Stimulated activated CD8-positive, alpha-beta memory T cell treated with anti-CD3 and anti-CD28 coated beads, Interleukin-7, amount 100 ng/mL, for 1 hour (primary cell): ENCODE data around the gene MRTO4.
"Not testable (repeated sequence)": the region's sequence is repeated elsewhere in the genome, so short reads cannot be mapped to it uniquely, and the experiment has no call there.

Experiments used
- DNase-seq, 2 donors: peaks; one replicate each; pipeline ENCODE4 v3.0.0-alpha.2; 2020; ENCODE audit warnings: low read depth in 2 of 2

MRTO4 gene

GRCh38 chr1:19251305-19252196 lies at the start of gene MRTO4, which contains the start of gene EMC1:
Gene MRTO4, plus strand, starts transcription at chr1:19251805. Its CDS starts 31 bp downstream, at chr1:19251836.
Gene EMC1, minus strand, starts transcription at chr1:19251524. Its CDS starts 15 bp downstream, at chr1:19251509.
- peak; percentile 75 to 84 for DNase-seq

- no peak for DNase-seq
These were observed 49.2 kb upstream of the MRTO4 start for GRCh38 chr1:19202396-19202795.

GRCh38 chr1:19203440-19203839 lies 48.2 kb upstream of the MRTO4 start:
- no peak for DNase-seq

- no peak for DNase-seq
These were observed 46.9 kb upstream of the MRTO4 start for GRCh38 chr1:19204446-19205266.

GRCh38 chr1:19205403-19205802 lies 46.2 kb upstream of the MRTO4 start:
- no peak for DNase-seq

- DNase-seq = no peak
These were observed 45.8 kb upstream of the MRTO4 start for GRCh38 chr1:19205845-19206244.

- no peak for DNase-seq
These were observed 44.7 kb upstream of the MRTO4 start for GRCh38 chr1:19206947-19207346.

- no peak for DNase-seq
These were observed 42.7 kb upstream of the MRTO4 start for GRCh38 chr1:19208710-19209438.

GRCh38 chr1:19209439-19209989 lies 42.1 kb upstream of the MRTO4 start:
- DNase-seq = peak in 1 of 2 donors; percentile 13

GRCh38 chr1:19209990-19210771 lies 41.4 kb upstream of the MRTO4 start, which contains the start of gene UBR4:
Gene UBR4, minus strand, starts transcription at chr1:19210266. Its CDS starts 18 bp downstream, at chr1:19210248.
- peak; percentile 94 to 97 for DNase-seq

- no peak for DNase-seq
These were observed 40.6 kb upstream of the MRTO4 start for GRCh38 chr1:19210772-19211549.

GRCh38 chr1:19212167-19212566 lies 39.4 kb upstream of the MRTO4 start:
- no peak for DNase-seq

GRCh38 chr1:19213580-19213979 lies 38.0 kb upstream of the MRTO4 start:
- DNase-seq = no peak

- DNase-seq = not testable (repeated sequence)
These were observed 35.0 kb upstream of the MRTO4 start for GRCh38 chr1:19216585-19216984.

- no peak for DNase-seq
These were observed 32.2 kb upstream of the MRTO4 start for GRCh38 chr1:19219451-19219850.

GRCh38 chr1:19220080-19220846 lies 31.3 kb upstream of the MRTO4 start:
- DNase-seq = no peak

- no peak for DNase-seq
These were observed 30.6 kb upstream of the MRTO4 start for GRCh38 chr1:19220991-19221390.

GRCh38 chr1:19222573-19222972 lies 29.0 kb upstream of the MRTO4 start:
- DNase-seq = no peak
